ENCODE results near the gene PEX1.

Gene PEX1

DNA sequence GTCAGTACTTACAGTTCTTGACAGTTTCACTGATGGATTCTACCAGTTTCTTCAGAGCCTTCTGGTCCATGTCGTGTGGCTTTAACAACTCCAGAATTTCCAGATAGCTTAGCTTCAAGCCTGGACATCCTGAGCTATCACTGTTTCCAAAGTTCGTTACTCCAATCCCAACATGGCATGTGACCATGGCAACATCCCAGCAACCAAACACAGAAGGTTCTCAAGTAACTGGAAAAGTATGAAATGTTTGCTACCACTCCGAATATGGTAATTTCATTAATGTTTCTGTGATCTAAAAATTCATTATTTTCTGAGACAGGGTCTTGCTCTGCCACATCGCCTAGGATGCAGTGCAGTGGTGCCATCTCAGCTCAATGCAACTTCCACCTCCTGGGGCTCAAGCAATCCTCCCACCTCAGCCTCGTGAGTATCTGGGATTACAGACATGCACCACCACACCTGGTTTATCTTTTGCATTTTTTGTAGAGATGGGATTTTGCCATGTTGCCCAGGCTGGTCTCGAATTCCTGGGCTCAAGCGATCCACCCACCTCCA is 29.6 kb upstream of the PEX1 start:
- POLR2A ChIA-PET: no interaction called here
- CTCF ChIA-PET: no interaction called here
- Histone ChIP-seq H3K36me3 (ENCODE audit: control insufficient read depth in 2 of 2, insufficient read depth in 1 of 2, low read length in 2 of 2) (peaks cover 11 to 23% of the 10 kb centered on the region in 2 experiments), H3K4me3 (ENCODE audit: low read depth, low read length) (no peak overlapping the region), H3K27ac (ENCODE audit: extremely low read depth, low read depth, low read length) (no peak overlapping the region), H3K4me1 (ENCODE audit: control insufficient read depth, insufficient read depth, low read length) (no peaks in the 10 kb centered on the region), H3K9me3 (ENCODE audit: control insufficient read depth, insufficient read depth, low read depth, low read length) (no peaks in the 10 kb centered on the region)
- TF ChIP-seq ZNF121 (tag by site-specific recombination; IDR thresholded peaks at IDR 0.05): no peak
- TF ChIP-seq HOXC10 (CRISPR knock-in tag; IDR thresholded peaks at IDR 0.05): no peak
- TF ChIP-seq ZNF174 (tag by site-specific recombination; IDR thresholded peaks at IDR 0.05): no peak
- TF ChIP-seq, protein P1, sequence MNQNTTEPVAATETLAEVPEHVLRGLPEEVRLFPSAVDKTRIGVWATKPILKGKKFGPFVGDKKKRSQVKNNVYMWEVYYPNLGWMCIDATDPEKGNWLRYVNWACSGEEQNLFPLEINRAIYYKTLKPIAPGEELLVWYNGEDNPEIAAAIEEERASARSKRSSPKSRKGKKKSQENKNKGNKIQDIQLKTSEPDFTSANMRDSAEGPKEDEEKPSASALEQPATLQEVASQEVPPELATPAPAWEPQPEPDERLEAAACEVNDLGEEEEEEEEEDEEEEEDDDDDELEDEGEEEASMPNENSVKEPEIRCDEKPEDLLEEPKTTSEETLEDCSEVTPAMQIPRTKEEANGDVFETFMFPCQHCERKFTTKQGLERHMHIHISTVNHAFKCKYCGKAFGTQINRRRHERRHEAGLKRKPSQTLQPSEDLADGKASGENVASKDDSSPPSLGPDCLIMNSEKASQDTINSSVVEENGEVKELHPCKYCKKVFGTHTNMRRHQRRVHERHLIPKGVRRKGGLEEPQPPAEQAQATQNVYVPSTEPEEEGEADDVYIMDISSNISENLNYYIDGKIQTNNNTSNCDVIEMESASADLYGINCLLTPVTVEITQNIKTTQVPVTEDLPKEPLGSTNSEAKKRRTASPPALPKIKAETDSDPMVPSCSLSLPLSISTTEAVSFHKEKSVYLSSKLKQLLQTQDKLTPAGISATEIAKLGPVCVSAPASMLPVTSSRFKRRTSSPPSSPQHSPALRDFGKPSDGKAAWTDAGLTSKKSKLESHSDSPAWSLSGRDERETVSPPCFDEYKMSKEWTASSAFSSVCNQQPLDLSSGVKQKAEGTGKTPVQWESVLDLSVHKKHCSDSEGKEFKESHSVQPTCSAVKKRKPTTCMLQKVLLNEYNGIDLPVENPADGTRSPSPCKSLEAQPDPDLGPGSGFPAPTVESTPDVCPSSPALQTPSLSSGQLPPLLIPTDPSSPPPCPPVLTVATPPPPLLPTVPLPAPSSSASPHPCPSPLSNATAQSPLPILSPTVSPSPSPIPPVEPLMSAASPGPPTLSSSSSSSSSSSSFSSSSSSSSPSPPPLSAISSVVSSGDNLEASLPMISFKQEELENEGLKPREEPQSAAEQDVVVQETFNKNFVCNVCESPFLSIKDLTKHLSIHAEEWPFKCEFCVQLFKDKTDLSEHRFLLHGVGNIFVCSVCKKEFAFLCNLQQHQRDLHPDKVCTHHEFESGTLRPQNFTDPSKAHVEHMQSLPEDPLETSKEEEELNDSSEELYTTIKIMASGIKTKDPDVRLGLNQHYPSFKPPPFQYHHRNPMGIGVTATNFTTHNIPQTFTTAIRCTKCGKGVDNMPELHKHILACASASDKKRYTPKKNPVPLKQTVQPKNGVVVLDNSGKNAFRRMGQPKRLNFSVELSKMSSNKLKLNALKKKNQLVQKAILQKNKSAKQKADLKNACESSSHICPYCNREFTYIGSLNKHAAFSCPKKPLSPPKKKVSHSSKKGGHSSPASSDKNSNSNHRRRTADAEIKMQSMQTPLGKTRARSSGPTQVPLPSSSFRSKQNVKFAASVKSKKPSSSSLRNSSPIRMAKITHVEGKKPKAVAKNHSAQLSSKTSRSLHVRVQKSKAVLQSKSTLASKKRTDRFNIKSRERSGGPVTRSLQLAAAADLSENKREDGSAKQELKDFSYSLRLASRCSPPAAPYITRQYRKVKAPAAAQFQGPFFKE (tag by site-specific recombination; IDR thresholded peaks at IDR 0.05; ENCODE audit: borderline replicate concordance): no peak
- TF ChIP-seq ZNF175 (tag by site-specific recombination; IDR thresholded peaks at IDR 0.05): no peak
- no peak for TF ChIP-seq ZSCAN30 (tag by site-specific recombination; IDR thresholded peaks at IDR 0.05)
- no peak for TF ChIP-seq OSR2 (tag by site-specific recombination; IDR thresholded peaks at IDR 0.05)
- TF ChIP-seq ZNF571 (tag by site-specific recombination; IDR thresholded peaks at IDR 0.05): no peak

DNA sequence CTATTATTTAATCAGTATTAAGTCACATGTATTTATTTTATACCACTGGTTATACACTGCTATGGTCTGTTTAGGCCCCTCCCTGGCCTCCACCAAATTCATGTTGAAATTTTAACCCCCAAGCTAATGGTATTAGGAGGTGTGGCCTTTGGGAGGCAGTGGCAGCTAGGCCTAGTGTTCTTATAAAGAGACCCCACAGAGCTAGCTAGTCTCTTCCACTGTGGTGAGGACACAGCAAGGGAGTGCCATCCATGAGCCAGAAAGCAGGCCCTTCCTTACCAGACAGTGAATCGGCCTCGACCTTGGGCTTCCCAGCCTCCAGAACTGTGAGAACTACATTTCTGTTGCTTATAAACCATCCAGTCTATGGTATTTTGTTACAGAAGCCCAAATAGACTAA is 28.9 kb upstream of the PEX1 start:
- ChIA-PET POLR2A (no interaction called here), CTCF (no interaction called here)
- TF ChIP-seq ZNF157 (tag by site-specific recombination; IDR thresholded peaks at IDR 0.05) (no peak), ZNF514 (tag by site-specific recombination; IDR thresholded peaks at IDR 0.05) (no peak), GLIS1 (tag by site-specific recombination; IDR thresholded peaks at IDR 0.05) (no peak), ZNF341 (tag by site-specific recombination; IDR thresholded peaks at IDR 0.05; ENCODE audit: low read depth) (no peak), ZBTB49 (tag by site-specific recombination; IDR thresholded peaks at IDR 0.05; ENCODE audit: low read depth) (no peak), ZNF677 (tag by site-specific recombination; IDR thresholded peaks at IDR 0.05) (no peak), OSR2 (tag by site-specific recombination; IDR thresholded peaks at IDR 0.05) (no peak), ZEB2 (tag by site-specific recombination; IDR thresholded peaks at IDR 0.05) (no peak), ZNF48 (tag by site-specific recombination; IDR thresholded peaks at IDR 0.05) (no peak), ZNF121 (tag by site-specific recombination; IDR thresholded peaks at IDR 0.05) (no peak)
- TF ChIP-seq, protein P2, sequence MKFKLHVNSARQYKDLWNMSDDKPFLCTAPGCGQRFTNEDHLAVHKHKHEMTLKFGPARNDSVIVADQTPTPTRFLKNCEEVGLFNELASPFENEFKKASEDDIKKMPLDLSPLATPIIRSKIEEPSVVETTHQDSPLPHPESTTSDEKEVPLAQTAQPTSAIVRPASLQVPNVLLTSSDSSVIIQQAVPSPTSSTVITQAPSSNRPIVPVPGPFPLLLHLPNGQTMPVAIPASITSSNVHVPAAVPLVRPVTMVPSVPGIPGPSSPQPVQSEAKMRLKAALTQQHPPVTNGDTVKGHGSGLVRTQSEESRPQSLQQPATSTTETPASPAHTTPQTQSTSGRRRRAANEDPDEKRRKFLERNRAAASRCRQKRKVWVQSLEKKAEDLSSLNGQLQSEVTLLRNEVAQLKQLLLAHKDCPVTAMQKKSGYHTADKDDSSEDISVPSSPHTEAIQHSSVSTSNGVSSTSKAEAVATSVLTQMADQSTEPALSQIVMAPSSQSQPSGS (tag by site-specific recombination; IDR thresholded peaks at IDR 0.05; ENCODE audit: low read depth): no peak
- Histone ChIP-seq H3K27ac (ENCODE audit: extremely low read depth, low read depth, low read length) (no peak overlapping the region), H3K4me1 (ENCODE audit: control insufficient read depth, insufficient read depth, low read length) (no peaks in the 10 kb centered on the region), H3K9me3 (ENCODE audit: control insufficient read depth, insufficient read depth, low read depth, low read length) (no peaks in the 10 kb centered on the region), H3K36me3 (ENCODE audit: control insufficient read depth in 2 of 2, insufficient read depth in 1 of 2, low read length in 2 of 2) (peaks cover 10 to 20% of the 10 kb centered on the region in 2 experiments), H3K4me3 (ENCODE audit: low read depth, low read length) (no peak overlapping the region)
